Panc1 (cell line): ENCODE results near the gene ITM2C.

ENCODE experiments used
- POLR2AphosphoS5 ChIP-seq: IDR thresholded peaks from 2 replicates; pipeline ENCODE4 v1.6.1; 2012; ENCODE audit warnings: mild to moderate bottlenecking, low read depth, low read length, moderate library complexity
- TCF7L2 ChIP-seq: IDR thresholded peaks from 2 replicates; pipeline ENCODE4 v1.6.1; 2011; ENCODE audit warnings: mild to moderate bottlenecking, low read depth, low read length, inconsistent platforms
- TF ChIP-seq, protein P1 (sequence below): fragments of 450-650 bp; IDR thresholded peaks from 2 replicates; pipeline ENCODE4 v1.5.1; 2017; ENCODE audit warnings: mild to moderate bottlenecking

DNA sequence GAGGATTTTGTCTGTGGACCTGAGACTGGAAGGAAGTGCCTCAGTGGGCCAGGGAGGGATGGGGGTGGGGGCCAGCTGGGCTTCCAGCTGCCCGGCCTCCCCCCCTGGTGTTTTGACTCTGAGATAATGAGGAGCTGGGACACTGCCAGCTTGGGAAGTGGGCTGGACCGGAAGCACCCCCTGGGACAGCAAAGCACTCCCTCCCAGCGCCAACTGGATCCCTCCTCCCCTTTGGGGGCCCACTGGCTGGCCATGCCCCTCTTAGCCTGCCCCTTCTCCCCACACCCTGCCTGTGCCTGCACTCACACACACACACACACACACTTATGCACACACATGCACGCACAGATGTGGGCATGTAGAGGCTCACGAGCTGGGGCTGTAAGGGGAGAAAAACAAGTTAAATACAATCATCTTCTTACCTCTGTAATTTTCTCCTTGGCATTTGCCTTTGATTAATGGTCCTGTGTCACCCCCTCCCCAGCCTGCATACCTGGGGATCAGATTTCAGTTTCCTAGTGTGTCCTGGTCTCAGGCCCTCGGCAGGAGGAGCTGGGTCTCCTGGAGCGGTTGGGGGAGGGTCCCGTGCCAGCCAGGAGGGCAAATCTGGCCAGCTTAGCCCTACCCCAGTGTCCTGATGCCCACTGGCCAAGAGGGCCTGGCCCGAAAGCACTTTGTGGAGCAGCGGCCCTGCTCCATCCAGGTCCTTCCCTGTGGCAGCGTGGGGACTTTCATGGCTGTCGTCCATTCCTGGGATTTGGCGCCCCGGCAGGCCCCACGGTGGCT, 3.6 kb downstream of the ITM2C start:
- TF ChIP-seq POLR2AphosphoS5 (no peak), TCF7L2 (no peak)
- TF ChIP-seq, protein P1, sequence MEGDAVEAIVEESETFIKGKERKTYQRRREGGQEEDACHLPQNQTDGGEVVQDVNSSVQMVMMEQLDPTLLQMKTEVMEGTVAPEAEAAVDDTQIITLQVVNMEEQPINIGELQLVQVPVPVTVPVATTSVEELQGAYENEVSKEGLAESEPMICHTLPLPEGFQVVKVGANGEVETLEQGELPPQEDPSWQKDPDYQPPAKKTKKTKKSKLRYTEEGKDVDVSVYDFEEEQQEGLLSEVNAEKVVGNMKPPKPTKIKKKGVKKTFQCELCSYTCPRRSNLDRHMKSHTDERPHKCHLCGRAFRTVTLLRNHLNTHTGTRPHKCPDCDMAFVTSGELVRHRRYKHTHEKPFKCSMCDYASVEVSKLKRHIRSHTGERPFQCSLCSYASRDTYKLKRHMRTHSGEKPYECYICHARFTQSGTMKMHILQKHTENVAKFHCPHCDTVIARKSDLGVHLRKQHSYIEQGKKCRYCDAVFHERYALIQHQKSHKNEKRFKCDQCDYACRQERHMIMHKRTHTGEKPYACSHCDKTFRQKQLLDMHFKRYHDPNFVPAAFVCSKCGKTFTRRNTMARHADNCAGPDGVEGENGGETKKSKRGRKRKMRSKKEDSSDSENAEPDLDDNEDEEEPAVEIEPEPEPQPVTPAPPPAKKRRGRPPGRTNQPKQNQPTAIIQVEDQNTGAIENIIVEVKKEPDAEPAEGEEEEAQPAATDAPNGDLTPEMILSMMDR: no peak
